ENCODE data around the gene TNFRSF1B. TPM values are rescaled to one million over a fixed set of nuclear protein-coding genes. Genes with fewer than 3 reads are reported as not detected.

TNFRSF1B gene
- total RNA-seq, 1 donor from 2014 or later: 1.3 TPM

Small RNA genes lying within 50 kb of the gene (microRNA-seq; reads per million reads assigned to microRNA genes)
- gene MIR4632: not detected
- gene MIR7846: not detected

Other genes starting within 250 kb of the TNFRSF1B start
- 102 and 105 TPM in 2 replicates for gene KIAA2013, start 240.6 kb upstream of the TNFRSF1B start, total RNA-seq
- gene PLOD1, start 232.3 kb upstream of the TNFRSF1B start, total RNA-seq: 144 and 152 TPM in 2 replicates
- 76.1 and 80.5 TPM in 2 replicates for gene MFN2, start 186.5 kb upstream of the TNFRSF1B start, total RNA-seq
- 40.2 and 43.7 TPM in 2 replicates for gene MIIP, start 147.5 kb upstream of the TNFRSF1B start, total RNA-seq
- 0.16 TPM in 1 of 2 replicates, not detected in the other for gene TNFRSF8, start 103.7 kb upstream of the TNFRSF1B start, total RNA-seq
- gene VPS13D, start 63.0 kb downstream of the TNFRSF1B start, total RNA-seq: 19.2 and 23.0 TPM in 2 replicates